Femur (tissue), 1 donor: Measurements from ENCODE around the gene KIAA0753.

Experiments used
- DNase-seq: peaks from one replicate; pipeline ENCODE4 v3.0.0-alpha.2; 2017

KIAA0753 gene

GRCh38 chr17:6640536-6641246, at the start of gene KIAA0753, which contains the start of gene TXNDC17:
TSS of gene KIAA0753 (minus strand) at chr17:6640711. CDS start at chr17:6635103, 5,608 bp downstream.
TSS of gene TXNDC17 (plus strand) at chr17:6641060. CDS start at chr17:6641083, 23 bp downstream.
- peak; percentile 95 for DNase-seq

- no peak for DNase-seq
Measured at GRCh38 chr17:6688944-6689343, 48.4 kb upstream of the KIAA0753 start.

GRCh38 chr17:6686026-6686425, 45.5 kb upstream of the KIAA0753 start:
- no peak for DNase-seq

GRCh38 chr17:6684881-6685767, 44.6 kb upstream of the KIAA0753 start:
- no peak for DNase-seq

GRCh38 chr17:6684460-6684783, 43.9 kb upstream of the KIAA0753 start:
- no peak for DNase-seq

GRCh38 chr17:6683730-6684459, 43.4 kb upstream of the KIAA0753 start:
- DNase-seq = no peak

- DNase-seq = no peak
Measured at GRCh38 chr17:6683081-6683684, 42.7 kb upstream of the KIAA0753 start.

GRCh38 chr17:6682339-6682738, 41.8 kb upstream of the KIAA0753 start:
- DNase-seq = no peak

- no peak for DNase-seq
Measured at GRCh38 chr17:6681671-6682070, 41.2 kb upstream of the KIAA0753 start.

- DNase-seq = no peak
Measured at GRCh38 chr17:6681176-6681575, 40.7 kb upstream of the KIAA0753 start.

GRCh38 chr17:6679241-6679640, 38.7 kb upstream of the KIAA0753 start:
- no peak for DNase-seq

- DNase-seq = no peak
Measured at GRCh38 chr17:6677946-6678345, 37.4 kb upstream of the KIAA0753 start.

GRCh38 chr17:6677158-6677831, 36.8 kb upstream of the KIAA0753 start:
- peak; percentile 83 for DNase-seq

- no peak for DNase-seq
Measured at GRCh38 chr17:6676802-6677157, 36.3 kb upstream of the KIAA0753 start.

GRCh38 chr17:6675201-6675825, 34.8 kb upstream of the KIAA0753 start:
- no peak for DNase-seq

- no peak for DNase-seq
Measured at GRCh38 chr17:6674586-6674985, 34.1 kb upstream of the KIAA0753 start.

GRCh38 chr17:6671431-6671830, 30.9 kb upstream of the KIAA0753 start:
- DNase-seq = peak; percentile 16

- DNase-seq = peak; percentile 12
Measured at GRCh38 chr17:6670999-6671398, 30.5 kb upstream of the KIAA0753 start.

- no peak for DNase-seq
Measured at GRCh38 chr17:6670571-6670970, 30.1 kb upstream of the KIAA0753 start.

GRCh38 chr17:6669479-6670212, 29.1 kb upstream of the KIAA0753 start:
- DNase-seq = no peak

GRCh38 chr17:6668727-6669425, 28.4 kb upstream of the KIAA0753 start:
- no peak for DNase-seq
